ENCODE results near the gene TM7SF3.

DNA sequence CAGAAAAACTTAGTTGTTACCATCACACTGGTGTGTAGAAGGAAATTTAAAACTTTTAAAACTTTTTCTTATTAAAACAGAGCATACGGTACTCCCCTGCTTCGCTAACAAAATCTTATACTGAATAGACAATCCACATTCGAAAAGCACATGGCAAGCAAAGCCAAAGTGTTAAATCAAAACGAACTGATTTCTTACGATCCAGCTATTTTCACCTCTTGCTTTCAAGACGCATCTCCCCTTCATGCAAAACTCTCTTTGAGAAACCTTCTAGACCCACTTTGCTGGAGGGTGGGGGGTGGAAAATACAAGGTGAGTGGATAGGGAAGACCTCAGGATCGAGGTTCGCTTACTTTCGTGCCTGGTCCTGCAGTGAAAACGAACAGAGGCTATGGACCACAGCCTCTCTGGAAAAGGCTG is 76.7 kb downstream of the TM7SF3 start:
- TF ChIP-seq CTCF (conservative IDR thresholded peaks at IDR 0.05 in 1 of 2, IDR thresholded peaks at IDR 0.05 in 1 of 2; ENCODE audit: low read depth in 1 of 2, low read length in 2 of 2): no peak
- TF ChIP-seq EZH2 (IDR thresholded peaks at IDR 0.05; ENCODE audit: low read length, missing control alignments): no peak

All from fibroblast of lung (primary cell).